Hepatocyte (in vitro differentiated cells): ENCODE results near the gene SCUBE2. TPM values are rescaled to one million over a fixed set of nuclear protein-coding genes. Genes with fewer than 3 reads are reported as not detected.

Source experiments
- DNase-seq: peaks from one replicate; pipeline ENCODE4 v3.0.0-alpha.2; 2016; ENCODE audit warnings: low spot score
- H2AFZ ChIP-seq: fragments of 200-600 bp; sonication (generic); 2 replicates; pipeline ENCODE4 v1.6.0; 2016; ENCODE audit warnings: antibody characterized with exemption, mild to moderate bottlenecking
- H3K27ac ChIP-seq: fragments of 200-600 bp; sonication (generic); 2 replicates; pipeline ENCODE4 v1.5.1; 2016; ENCODE audit warnings: mild to moderate bottlenecking
- H3K27me3 ChIP-seq: fragments of 200-600 bp; sonication (generic); 2 replicates; pipeline ENCODE4 v1.6.1; 2016
- H3K36me3 ChIP-seq: fragments of 200-600 bp; sonication (generic); replicated peaks from 2 replicates; pipeline ENCODE4 v1.5.1; 2016; ENCODE audit warnings: low read depth; ENCODE audit not compliant: insufficient read depth
- H3K4me1 ChIP-seq: fragments of 200-600 bp; sonication (generic); 2 replicates; pipeline ENCODE4 v1.5.1; 2016; ENCODE audit warnings: mild to moderate bottlenecking, moderate library complexity; ENCODE audit not compliant: insufficient read depth
- H3K4me2 ChIP-seq: fragments of 200-600 bp; sonication (generic); 2 replicates; pipeline ENCODE4 v1.6.0; 2016
- H3K4me3 ChIP-seq: fragments of 200-600 bp; sonication (generic); 2 replicates; pipeline ENCODE4 v1.5.1; 2016; ENCODE audit warnings: mild to moderate bottlenecking
- H3K79me2 ChIP-seq: fragments of 200-600 bp; sonication (generic); 2 replicates; pipeline ENCODE4 v1.6.0; 2017; ENCODE audit warnings: mild to moderate bottlenecking
- H3K9me2 ChIP-seq: fragments of 200-600 bp; sonication (generic); replicated peaks from 2 replicates; pipeline ENCODE4 v1.6.0; 2017; ENCODE audit warnings: mild to moderate bottlenecking; ENCODE audit not compliant: insufficient read depth
- H3K9me3 ChIP-seq: fragments of 200-600 bp; sonication (generic); 2 replicates; pipeline ENCODE4 v1.5.1; 2016; ENCODE audit warnings: low read depth, mild to moderate bottlenecking
- H4K20me1 ChIP-seq: fragments of 200-600 bp; sonication (generic); 2 replicates; pipeline ENCODE4 v1.6.0; 2016; ENCODE audit warnings: mild to moderate bottlenecking; ENCODE audit not compliant: insufficient read depth, poor library complexity, severe bottlenecking
- CTCF ChIP-seq: fragments of 200-600 bp; sonication (generic); IDR thresholded peaks from 2 replicates; pipeline ENCODE4 v1.5.1; 2016; ENCODE audit warnings: antibody characterized with exemption, mild to moderate bottlenecking; ENCODE audit not compliant: poor library complexity
- EZH2 ChIP-seq: fragments of 200-600 bp; sonication (generic); IDR thresholded peaks from 2 replicates; pipeline ENCODE4 v1.6.1; 2016; ENCODE audit warnings: antibody characterized with exemption, mild to moderate bottlenecking, borderline replicate concordance
- EZH2phosphoT487 ChIP-seq: fragments of 200-600 bp; sonication (generic); IDR thresholded peaks from one replicate; pipeline ENCODE4 v1.6.1; 2018; ENCODE audit warnings: antibody characterized with exemption, mild to moderate bottlenecking, low read depth, moderate library complexity; ENCODE audit not compliant: unreplicated experiment, severe bottlenecking
- WGBS: methylation state at CpG from one replicate; pipeline ENCODE4 v1.1.6; 2016; ENCODE audit warnings: low lambda C conversion rate; ENCODE audit errors: missing lambda C conversion rate; 5-methylcytosine and 5-hydroxymethylcytosine counted together
- polyA plus RNA-seq: library from polyadenylated mRNA; unstranded; fragments of >200 nt; fragmentation: Nextera tagmentation; extraction: Ambion mirVana; gene quantifications from 2 replicates; pipeline ENCODE4 v1.2.1, GENCODE V29; 2016
- total RNA-seq: library from RNA; depleted of rRNA; stranded (reverse); fragments of >200 nt; gene quantifications from 2 replicates; pipeline ENCODE4 v1.2.3, GENCODE V29; 2014

Gene SCUBE2
- total and polyA plus RNA-seq, 2 experiments from 2014 or later: 8.6 to 8.9 TPM

- Histone ChIP-seq H3K27ac (no peak overlapping the region), H3K79me2 (no peaks in the 10 kb centered on the region), H4K20me1 (no peaks in the 10 kb centered on the region), H3K4me2 (no peak overlapping the region), H3K4me3 (no peak overlapping the region), H3K36me3 (no peaks in the 10 kb centered on the region), H3K27me3 (no peaks in the 10 kb centered on the region), H3K9me3 (no peaks in the 10 kb centered on the region), H2AFZ (no peak overlapping the region), H3K4me1 (peaks cover 18% of the 10 kb centered on the region), H3K9me2 (no peaks in the 10 kb centered on the region)
- 90% methylated on average over 3 of the region's 3 CpGs for WGBS
- TF ChIP-seq EZH2 (no peak), EZH2phosphoT487 (no peak), CTCF (no peak)
- no peak for DNase-seq
These were observed 15.4 kb downstream of the SCUBE2 start for GRCh38 chr11:9076046-9076445.

- 81% methylated on average over 4 of the region's 4 CpGs for WGBS
- Histone ChIP-seq H3K4me2 (no peak overlapping the region), H3K9me3 (no peaks in the 10 kb centered on the region), H2AFZ (no peak overlapping the region), H3K79me2 (no peaks in the 10 kb centered on the region), H3K9me2 (no peaks in the 10 kb centered on the region), H3K4me1 (peaks cover 23% of the 10 kb centered on the region), H3K27ac (no peak overlapping the region), H3K27me3 (no peaks in the 10 kb centered on the region), H3K4me3 (no peak overlapping the region), H4K20me1 (no peaks in the 10 kb centered on the region), H3K36me3 (no peaks in the 10 kb centered on the region)
- DNase-seq: no peak
- TF ChIP-seq EZH2: no peak
- no peak for TF ChIP-seq EZH2phosphoT487
- TF ChIP-seq CTCF: no peak
These were observed 15.8 kb downstream of the SCUBE2 start for GRCh38 chr11:9075556-9075955.

- peaks cover 28% of the 10 kb centered on the region for H3K4me1 ChIP-seq
- no peaks in the 10 kb centered on the region for H3K36me3 ChIP-seq
- WGBS: 84% methylated on average over 15 of the region's 15 CpGs
- no peaks in the 10 kb centered on the region for H4K20me1 ChIP-seq
- no peak for TF ChIP-seq CTCF
- TF ChIP-seq EZH2: no peak
- TF ChIP-seq EZH2phosphoT487: no peak
- no peaks in the 10 kb centered on the region for H3K9me3 ChIP-seq
- H3K4me2 ChIP-seq: no peak overlapping the region
- H3K9me2 ChIP-seq: no peaks in the 10 kb centered on the region
- H3K27ac ChIP-seq: no peak overlapping the region
- no peaks in the 10 kb centered on the region for H3K27me3 ChIP-seq
- no peak for DNase-seq
- no peaks in the 10 kb centered on the region for H3K79me2 ChIP-seq
- H3K4me3 ChIP-seq: no peak overlapping the region
- no peak overlapping the region for H2AFZ ChIP-seq
These were observed 16.9 kb downstream of the SCUBE2 start for GRCh38 chr11:9074338-9075029.
